Measurements from ENCODE around the gene ATP2B3.

Gene ATP2B3

GRCh38 chrX:153511784-153512500, 5.5 kb upstream of the ATP2B3 start:
- FAIRE-seq = no peak

- FAIRE-seq = no peak
Measured at GRCh38 chrX:153512501-153512893, 4.9 kb upstream of the ATP2B3 start.

- FAIRE-seq = no peak
Measured at GRCh38 chrX:153513265-153513664, 4.2 kb upstream of the ATP2B3 start.

GRCh38 chrX:153514259-153514658, 3.2 kb upstream of the ATP2B3 start:
- FAIRE-seq = no peak

- FAIRE-seq = no peak
Measured at GRCh38 chrX:153515435-153515834, 2.0 kb upstream of the ATP2B3 start.

GRCh38 chrX:153516073-153516472, 1.4 kb upstream of the ATP2B3 start:
- no peak for FAIRE-seq

- no peak for FAIRE-seq
Measured at GRCh38 chrX:153517946-153518834, 748 bp downstream of the ATP2B3 start.

- no peak for FAIRE-seq
Measured at GRCh38 chrX:153519569-153520286, 2.3 kb downstream of the ATP2B3 start.

GRCh38 chrX:153520287-153520917, 3.0 kb downstream of the ATP2B3 start:
- no peak for FAIRE-seq

- no peak for FAIRE-seq
Measured at GRCh38 chrX:153521034-153521433, 3.6 kb downstream of the ATP2B3 start.

- no peak for FAIRE-seq
Measured at GRCh38 chrX:153522259-153522658, 4.8 kb downstream of the ATP2B3 start.

- no peak for FAIRE-seq
Measured at GRCh38 chrX:153523269-153523668, 5.8 kb downstream of the ATP2B3 start.

- FAIRE-seq = no peak
Measured at GRCh38 chrX:153524234-153524633, 6.8 kb downstream of the ATP2B3 start.

GRCh38 chrX:153525451-153525850, 8.0 kb downstream of the ATP2B3 start:
- no peak for FAIRE-seq

GRCh38 chrX:153526042-153526441, 8.6 kb downstream of the ATP2B3 start:
- no peak for FAIRE-seq

GRCh38 chrX:153526801-153527200, 9.4 kb downstream of the ATP2B3 start:
- FAIRE-seq = no peak

- no peak for FAIRE-seq
Measured at GRCh38 chrX:153527208-153527607, 9.8 kb downstream of the ATP2B3 start.

- FAIRE-seq = no peak
Measured at GRCh38 chrX:153530411-153531129, 13.1 kb downstream of the ATP2B3 start.

GRCh38 chrX:153533091-153533490, 15.6 kb downstream of the ATP2B3 start:
- no peak for FAIRE-seq

GRCh38 chrX:153537080-153537479, 19.6 kb downstream of the ATP2B3 start:
- FAIRE-seq = no peak

GRCh38 chrX:153537526-153538295, 20.3 kb downstream of the ATP2B3 start:
- FAIRE-seq = no peak

All from endometrium (tissue), 2 donors.